HL-60 (cell line): ENCODE data around the gene GLIS1.

Experiments
- CTCF ChIP-seq: IDR thresholded peaks from one replicate; pipeline ENCODE4 v1.5.1; 2011; ENCODE audit warnings: low read length, control low read depth, inconsistent platforms; ENCODE audit not compliant: insufficient read depth
- GABPA ChIP-seq: IDR thresholded peaks from 2 replicates; pipeline ENCODE4 v1.6.1; 2012; ENCODE audit warnings: low read depth
- POLR2AphosphoS5 ChIP-seq: IDR thresholded peaks from 2 replicates; pipeline ENCODE4 v1.6.1; 2012; ENCODE audit warnings: low read depth

DNA sequence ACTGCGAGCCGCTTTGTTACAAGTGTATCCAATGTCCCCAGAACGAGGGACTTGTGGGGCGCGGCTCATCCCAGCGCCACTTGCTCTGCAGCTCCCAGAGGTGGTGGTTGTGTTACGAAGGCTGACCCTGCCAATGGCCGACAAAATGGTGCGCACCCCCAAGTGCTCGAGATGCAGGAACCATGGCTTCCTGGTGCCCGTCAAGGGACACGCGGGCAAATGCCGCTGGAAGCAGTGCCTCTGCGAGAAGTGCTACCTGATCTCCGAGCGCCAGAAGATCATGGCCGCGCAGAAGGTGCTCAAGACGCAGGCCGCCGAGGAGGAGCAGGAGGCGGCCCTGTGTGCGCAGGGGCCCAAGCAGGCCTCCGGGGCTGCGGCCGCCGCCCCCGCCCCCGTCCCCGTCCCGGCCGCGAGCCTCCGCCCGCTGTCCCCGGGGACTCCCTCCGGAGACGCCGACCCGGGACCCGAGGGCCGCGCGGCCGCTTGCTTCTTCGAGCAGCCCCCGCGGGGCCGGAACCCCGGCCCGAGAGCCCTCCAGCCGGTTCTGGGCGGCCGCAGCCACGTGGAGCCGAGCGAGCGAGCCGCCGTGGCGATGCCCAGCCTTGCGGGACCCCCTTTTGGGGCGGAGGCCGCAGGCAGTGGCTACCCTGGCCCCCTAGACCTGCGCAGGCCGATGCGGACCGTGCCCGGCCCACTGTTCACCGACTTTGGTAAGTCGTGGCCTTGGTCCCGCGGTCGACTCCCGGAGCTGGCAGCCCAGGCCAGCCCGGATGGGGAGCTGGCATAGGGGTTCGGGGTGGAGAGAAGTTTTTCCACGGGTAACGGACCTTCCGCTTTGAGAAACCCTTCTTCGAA, 279.4 kb downstream of the GLIS1 start, which contains the start of gene DMRTB1:
- TF ChIP-seq CTCF (no peak), POLR2AphosphoS5 (no peak), GABPA (no peak)
